AG10803 (cell line): ENCODE results near the gene DLX6.

Experiments used
- DNase-seq: peaks from one replicate; pipeline ENCODE4 v3.0.0; 2010; ENCODE audit warnings: low read depth
- H3K4me3 ChIP-seq: 2 replicates; pipeline ENCODE4 v1.5.1; 2011; ENCODE audit warnings: mild to moderate bottlenecking, low read length, control low read depth
- TF ChIP-seq, protein P1 (sequence below): conservative IDR thresholded peaks from 2 replicates; pipeline ENCODE4 v1.5.1; 2011; ENCODE audit warnings: mild to moderate bottlenecking, low read length, control low read depth, inconsistent platforms

The DLX6 gene

DNA sequence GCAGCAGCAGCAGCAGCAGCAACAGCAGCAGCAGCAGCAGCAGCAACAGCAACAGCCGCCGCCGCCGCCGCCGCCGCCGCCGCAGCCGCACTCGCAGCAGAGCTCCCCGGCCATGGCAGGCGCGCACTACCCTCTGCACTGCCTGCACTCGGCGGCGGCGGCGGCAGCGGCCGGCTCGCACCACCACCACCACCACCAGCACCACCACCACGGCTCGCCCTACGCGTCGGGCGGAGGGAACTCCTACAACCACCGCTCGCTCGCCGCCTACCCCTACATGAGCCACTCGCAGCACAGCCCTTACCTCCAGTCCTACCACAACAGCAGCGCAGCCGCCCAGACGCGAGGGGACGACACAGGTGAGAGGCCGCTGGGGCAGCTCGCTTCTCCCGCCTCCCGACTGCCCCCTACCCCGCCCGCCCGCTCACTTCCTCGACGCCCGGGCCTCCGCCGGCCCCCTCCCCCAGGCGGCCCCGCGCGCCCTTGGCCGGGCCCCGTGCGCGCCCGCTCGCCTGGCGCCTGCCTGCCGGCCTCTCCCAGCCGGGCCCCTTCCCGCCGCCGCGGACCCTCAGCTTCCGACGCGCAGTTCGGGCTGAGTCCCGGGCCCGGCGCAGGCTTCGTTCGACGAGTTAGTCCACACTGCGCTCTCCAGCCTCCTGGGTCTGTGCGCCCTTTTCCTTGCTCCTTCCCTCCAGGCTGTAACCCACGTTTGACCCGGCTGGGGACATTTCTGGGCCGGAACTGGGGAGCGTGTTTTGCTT, 882 bp downstream of the DLX6 start:
- DNase-seq = peak; percentile 31
- TF ChIP-seq, protein P1, sequence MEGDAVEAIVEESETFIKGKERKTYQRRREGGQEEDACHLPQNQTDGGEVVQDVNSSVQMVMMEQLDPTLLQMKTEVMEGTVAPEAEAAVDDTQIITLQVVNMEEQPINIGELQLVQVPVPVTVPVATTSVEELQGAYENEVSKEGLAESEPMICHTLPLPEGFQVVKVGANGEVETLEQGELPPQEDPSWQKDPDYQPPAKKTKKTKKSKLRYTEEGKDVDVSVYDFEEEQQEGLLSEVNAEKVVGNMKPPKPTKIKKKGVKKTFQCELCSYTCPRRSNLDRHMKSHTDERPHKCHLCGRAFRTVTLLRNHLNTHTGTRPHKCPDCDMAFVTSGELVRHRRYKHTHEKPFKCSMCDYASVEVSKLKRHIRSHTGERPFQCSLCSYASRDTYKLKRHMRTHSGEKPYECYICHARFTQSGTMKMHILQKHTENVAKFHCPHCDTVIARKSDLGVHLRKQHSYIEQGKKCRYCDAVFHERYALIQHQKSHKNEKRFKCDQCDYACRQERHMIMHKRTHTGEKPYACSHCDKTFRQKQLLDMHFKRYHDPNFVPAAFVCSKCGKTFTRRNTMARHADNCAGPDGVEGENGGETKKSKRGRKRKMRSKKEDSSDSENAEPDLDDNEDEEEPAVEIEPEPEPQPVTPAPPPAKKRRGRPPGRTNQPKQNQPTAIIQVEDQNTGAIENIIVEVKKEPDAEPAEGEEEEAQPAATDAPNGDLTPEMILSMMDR = no peak
- H3K4me3 ChIP-seq = peak overlapping the region; percentile 36

DNA sequence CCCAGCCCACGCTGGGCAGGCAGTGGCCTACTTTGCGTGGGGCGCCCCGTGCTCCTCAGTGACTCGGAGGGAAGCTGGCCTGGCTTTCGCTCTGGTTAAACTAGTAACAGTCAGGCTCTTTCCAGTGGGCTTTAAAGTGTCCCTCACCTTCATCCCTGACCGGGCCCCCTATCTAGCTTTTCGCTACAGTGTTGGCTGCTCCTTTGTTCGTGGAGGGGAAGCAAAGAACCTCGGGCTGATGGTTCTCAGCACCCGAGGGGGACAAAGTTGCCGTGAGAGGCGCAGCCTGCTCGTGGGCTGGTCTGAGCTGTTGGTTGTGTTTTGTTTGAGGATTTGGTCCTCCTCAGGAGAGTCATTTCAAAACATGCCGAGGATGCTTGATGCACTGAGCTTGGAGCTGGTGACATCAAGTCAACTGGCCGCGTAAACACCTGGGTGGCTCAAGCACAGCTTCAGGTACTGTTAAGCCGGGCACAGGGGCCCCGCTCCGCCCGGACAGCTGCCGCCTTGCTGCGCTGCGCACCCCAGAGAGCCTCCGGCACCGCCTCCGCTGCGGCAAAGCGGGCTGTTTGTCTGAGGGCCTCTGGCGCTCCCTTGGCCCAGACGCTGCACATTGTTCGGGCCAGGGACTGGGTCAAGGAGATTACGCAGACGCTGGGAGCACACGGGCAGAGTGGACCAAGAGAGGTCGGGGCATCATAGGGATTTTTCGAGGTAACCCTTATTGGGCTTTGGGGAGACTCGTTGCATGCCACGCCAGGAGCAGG, 1.6 kb downstream of the DLX6 start:
- TF ChIP-seq, protein P1 = no peak
- DNase-seq = no peak
- H3K4me3 ChIP-seq = no peak overlapping the region

DNA sequence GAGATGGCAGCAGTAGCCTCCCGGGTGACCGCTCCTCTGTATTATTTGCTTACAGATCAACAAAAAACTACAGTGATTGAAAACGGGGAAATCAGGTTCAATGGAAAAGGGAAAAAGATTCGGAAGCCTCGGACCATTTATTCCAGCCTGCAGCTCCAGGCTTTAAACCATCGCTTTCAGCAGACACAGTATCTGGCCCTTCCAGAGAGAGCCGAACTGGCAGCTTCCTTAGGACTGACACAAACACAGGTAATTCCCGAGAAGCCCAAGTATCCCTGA, 2.2 kb downstream of the DLX6 start:
- no peak overlapping the region for H3K4me3 ChIP-seq
- no peak for DNase-seq
- TF ChIP-seq, protein P1 = no peak

DNA sequence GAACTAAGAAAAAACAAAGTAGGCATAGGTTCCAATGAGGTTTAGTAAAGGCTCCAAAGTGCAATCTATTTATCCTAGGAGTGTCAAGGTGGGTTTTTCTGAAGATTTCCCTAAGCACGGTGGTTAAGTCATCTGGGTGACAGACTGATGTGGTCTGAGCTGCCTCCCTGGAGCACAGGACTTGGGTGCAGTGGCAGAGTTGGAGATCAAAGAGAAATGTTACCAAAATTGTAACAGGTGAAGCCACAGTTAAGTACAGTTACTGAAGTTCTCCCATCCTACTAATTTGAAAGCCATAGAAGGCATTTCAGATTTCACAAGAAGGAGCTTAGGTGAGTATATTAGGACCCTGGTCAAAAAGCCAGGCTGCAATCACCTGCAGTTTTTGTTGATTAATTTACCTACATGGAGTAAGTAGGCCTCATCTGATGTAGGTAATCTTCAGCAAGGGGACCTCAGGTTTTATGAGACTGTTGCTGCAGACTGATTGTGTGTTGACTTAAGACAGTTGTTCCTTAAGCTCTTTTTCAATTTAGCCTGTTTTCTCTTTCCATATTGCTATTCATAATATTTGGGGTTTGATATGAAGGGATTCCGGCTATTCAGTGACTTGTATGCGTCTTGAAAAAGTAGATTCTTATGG, 3.0 kb downstream of the DLX6 start:
- no peak overlapping the region for H3K4me3 ChIP-seq
- no peak for DNase-seq
- TF ChIP-seq, protein P1 = no peak

DNA sequence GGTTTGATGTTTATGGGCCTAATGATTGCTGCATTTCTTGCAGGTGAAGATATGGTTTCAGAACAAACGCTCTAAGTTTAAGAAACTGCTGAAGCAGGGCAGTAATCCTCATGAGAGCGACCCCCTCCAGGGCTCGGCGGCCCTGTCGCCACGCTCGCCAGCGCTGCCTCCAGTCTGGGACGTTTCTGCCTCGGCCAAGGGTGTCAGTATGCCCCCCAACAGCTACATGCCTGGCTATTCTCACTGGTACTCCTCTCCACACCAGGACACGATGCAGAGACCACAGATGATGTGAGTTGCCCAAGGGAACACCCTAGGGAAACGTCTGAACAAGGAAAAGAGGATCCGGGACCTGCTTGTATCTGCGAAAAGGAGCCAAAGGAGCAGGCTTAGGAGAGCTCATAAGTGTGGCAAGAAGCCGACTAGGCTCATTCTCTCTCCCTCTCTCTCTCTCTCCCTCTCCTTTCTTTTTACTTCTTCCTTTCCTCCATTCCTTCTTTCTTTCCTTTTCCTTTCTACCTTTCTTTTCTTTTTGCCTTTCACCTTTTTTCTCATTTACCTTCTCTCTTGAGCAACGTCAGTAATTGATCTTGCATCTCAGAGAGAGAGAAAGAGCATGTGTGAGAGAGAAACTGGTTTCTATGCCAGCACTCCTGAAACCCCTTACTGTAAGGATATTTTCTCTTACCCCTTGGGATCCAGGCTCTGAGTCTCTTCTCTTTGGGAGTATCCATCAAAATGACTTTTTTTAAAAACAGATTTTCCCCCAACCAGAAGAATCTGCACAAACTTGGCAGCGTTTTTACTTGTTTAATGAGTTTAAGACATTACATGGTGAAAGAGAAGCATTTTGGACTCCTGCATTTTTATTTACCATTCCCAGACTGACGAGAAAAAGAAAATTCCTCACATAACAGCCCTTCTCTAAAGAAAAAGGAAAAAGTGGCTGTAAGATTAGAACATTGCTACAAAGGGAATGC, 4.7 kb downstream of the DLX6 start:
- no peak for DNase-seq
- H3K4me3 ChIP-seq = no peak overlapping the region
- TF ChIP-seq, protein P1 = no peak

DNA sequence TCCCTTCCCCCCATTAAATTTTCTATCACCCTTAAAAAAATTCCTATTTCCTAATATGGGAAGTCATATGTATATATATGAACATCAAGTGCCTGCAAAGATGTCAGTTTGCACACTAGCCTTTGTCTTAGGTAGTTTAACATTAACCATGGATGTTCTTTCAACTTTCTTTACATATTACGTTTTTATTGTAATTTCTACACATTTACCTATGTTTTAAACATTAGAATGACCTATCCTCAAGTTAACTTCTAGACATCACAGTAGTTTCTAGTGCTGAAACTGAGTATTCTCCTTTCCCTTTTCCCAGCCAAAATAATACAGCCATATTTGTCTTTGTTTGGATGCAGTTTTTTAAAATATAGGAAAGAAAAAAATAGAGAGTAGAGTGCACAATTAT, 5.8 kb downstream of the DLX6 start:
- no peak overlapping the region for H3K4me3 ChIP-seq
- TF ChIP-seq, protein P1 = no peak
- DNase-seq = no peak
